ENCODE measurements around the gene P4HA1.
"Not testable (repeated sequence)": the region's sequence is repeated elsewhere in the genome, so short reads cannot be mapped to it uniquely, and the experiment has no call there.

P4HA1 gene

DNA sequence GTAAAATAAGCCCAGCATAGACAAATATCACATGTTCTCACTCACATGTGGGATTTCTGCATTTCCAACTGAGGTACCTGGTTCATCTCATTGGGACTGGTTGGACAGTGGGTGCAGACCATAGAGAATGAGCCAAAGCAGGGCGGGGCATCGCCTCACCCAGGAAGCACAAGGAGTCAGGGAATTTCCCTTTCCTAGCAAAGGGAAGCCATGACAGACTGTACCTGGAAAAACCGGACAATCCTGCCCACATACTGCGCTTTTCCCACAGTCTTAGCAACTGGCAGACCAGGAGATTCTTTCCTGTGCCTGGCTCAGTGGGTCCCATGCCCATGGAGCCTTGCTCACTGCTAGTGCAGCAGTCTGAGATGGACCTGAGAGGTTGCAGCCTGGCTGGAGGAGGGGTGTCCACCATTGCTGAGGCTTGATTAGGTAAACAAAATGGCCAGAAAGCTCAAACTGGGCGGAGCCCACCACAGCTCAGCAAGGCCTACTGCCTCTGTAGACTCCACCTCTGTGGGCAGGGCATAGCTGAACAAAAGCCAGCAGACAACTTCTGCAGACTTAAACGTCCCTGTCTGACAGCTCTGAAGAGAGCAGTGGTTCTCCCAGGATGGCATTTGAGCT, 75.0 kb downstream of the P4HA1 start:
- DNase-seq (ENCODE audit: low spot score); H3K27ac ChIP-seq (ENCODE audit: poor library complexity, severe bottlenecking); H3K4me3 ChIP-seq (ENCODE audit: severe bottlenecking); H3K27me3 ChIP-seq (ENCODE audit: insufficient read depth, poor library complexity, severe bottlenecking); ATAC-seq (ENCODE audit: low read depth); H3K4me1 ChIP-seq (ENCODE audit: insufficient read depth, poor library complexity, severe bottlenecking); H3K9me3 ChIP-seq (ENCODE audit: severe bottlenecking): not testable (repeated sequence)
- H3K36me3 ChIP-seq (ENCODE audit: low read depth), result peaks cover 56% of the 10 kb centered on the region

DNA sequence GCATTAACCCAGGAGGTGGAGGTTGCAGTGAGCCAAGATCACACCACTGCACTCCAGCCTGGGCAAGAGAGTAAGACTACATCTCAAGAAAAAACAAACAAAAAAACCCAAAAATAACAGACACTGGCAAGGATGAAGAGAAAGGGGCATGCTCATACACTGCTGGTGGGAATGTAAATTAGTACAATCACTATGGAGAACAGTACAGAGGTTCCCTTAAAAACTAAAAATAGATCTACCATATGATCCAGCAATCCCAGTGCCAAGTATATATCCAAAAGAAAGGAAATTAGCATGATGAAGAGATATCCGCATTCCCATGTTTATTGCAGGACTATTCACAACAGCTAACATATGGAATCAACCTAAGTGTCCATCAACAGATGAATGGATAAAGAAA, 75.6 kb downstream of the P4HA1 start:
- Histone ChIP-seq H3K4me1 (ENCODE audit: insufficient read depth, poor library complexity, severe bottlenecking) (no peaks in the 10 kb centered on the region), H3K27me3 (ENCODE audit: insufficient read depth, poor library complexity, severe bottlenecking) (no peaks in the 10 kb centered on the region), H3K9me3 (ENCODE audit: severe bottlenecking) (no peaks in the 10 kb centered on the region), H3K27ac (ENCODE audit: poor library complexity, severe bottlenecking) (no peak overlapping the region), H3K4me3 (ENCODE audit: severe bottlenecking) (no peak overlapping the region), H3K36me3 (ENCODE audit: low read depth) (peaks cover 58% of the 10 kb centered on the region)
- ATAC-seq (ENCODE audit: low read depth) (no peak), DNase-seq (ENCODE audit: low spot score) (no peak)
- TF ChIP-seq, protein P1, sequence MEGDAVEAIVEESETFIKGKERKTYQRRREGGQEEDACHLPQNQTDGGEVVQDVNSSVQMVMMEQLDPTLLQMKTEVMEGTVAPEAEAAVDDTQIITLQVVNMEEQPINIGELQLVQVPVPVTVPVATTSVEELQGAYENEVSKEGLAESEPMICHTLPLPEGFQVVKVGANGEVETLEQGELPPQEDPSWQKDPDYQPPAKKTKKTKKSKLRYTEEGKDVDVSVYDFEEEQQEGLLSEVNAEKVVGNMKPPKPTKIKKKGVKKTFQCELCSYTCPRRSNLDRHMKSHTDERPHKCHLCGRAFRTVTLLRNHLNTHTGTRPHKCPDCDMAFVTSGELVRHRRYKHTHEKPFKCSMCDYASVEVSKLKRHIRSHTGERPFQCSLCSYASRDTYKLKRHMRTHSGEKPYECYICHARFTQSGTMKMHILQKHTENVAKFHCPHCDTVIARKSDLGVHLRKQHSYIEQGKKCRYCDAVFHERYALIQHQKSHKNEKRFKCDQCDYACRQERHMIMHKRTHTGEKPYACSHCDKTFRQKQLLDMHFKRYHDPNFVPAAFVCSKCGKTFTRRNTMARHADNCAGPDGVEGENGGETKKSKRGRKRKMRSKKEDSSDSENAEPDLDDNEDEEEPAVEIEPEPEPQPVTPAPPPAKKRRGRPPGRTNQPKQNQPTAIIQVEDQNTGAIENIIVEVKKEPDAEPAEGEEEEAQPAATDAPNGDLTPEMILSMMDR (IDR thresholded peaks at IDR 0.05; ENCODE audit: poor library complexity, severe bottlenecking), result no peak

DNA sequence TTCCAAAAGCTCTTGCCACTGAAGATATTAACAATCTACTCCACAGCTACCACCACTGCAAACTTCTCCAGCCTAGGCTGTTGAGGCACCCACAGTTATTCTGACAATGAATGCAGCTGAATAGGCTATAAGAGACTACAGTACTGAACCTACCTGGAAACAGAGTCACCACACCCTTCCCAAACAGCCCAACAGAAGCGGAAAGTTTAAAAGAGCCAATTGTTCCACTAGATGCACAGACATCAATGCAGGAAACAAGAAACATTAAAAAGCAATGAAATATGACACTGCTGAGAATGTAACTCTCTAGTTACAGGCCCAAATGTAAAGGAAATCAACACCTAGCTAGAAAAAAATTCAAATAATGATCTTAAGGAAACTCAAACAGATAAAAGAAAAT, 77.6 kb downstream of the P4HA1 start:
- TF ChIP-seq, protein P1 (IDR thresholded peaks at IDR 0.05; ENCODE audit: poor library complexity, severe bottlenecking), result no peak
- H3K4me1 ChIP-seq (ENCODE audit: insufficient read depth, poor library complexity, severe bottlenecking), result no peaks in the 10 kb centered on the region
- ATAC-seq (ENCODE audit: low read depth), result no peak
- no peak overlapping the region for H3K4me3 ChIP-seq (ENCODE audit: severe bottlenecking)
- DNase-seq (ENCODE audit: low spot score), result no peak
- no peak overlapping the region for H3K27ac ChIP-seq (ENCODE audit: poor library complexity, severe bottlenecking)
- no peaks in the 10 kb centered on the region for H3K9me3 ChIP-seq (ENCODE audit: severe bottlenecking)
- H3K27me3 ChIP-seq (ENCODE audit: insufficient read depth, poor library complexity, severe bottlenecking), result no peaks in the 10 kb centered on the region
- H3K36me3 ChIP-seq (ENCODE audit: low read depth), result peaks cover 56% of the 10 kb centered on the region

DNA sequence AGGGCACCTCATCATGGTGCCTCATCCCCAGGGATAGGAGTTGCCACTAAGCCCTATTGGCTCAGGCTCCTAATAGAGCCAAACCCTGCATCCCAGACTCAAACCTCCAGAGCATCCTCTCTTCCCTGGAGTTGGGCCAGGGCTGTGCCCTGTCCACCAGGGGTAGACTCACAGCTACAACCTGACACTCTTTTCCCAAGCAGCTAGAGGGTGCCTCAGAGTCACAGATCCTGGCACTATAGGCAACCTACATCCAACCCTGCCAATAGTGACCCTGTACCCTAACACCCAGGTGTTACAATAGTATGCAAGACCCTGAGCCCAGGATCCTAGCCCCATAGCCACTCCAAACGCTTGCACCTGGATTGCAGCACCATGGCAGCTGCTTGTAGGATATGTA, 78.0 kb downstream of the P4HA1 start:
- Histone ChIP-seq H3K27me3 (ENCODE audit: insufficient read depth, poor library complexity, severe bottlenecking) (no peaks in the 10 kb centered on the region), H3K4me1 (ENCODE audit: insufficient read depth, poor library complexity, severe bottlenecking) (no peaks in the 10 kb centered on the region), H3K27ac (ENCODE audit: poor library complexity, severe bottlenecking) (no peak overlapping the region), H3K9me3 (ENCODE audit: severe bottlenecking) (no peaks in the 10 kb centered on the region), H3K36me3 (ENCODE audit: low read depth) (peaks cover 56% of the 10 kb centered on the region), H3K4me3 (ENCODE audit: severe bottlenecking) (no peak overlapping the region)
- TF ChIP-seq, protein P1 (IDR thresholded peaks at IDR 0.05; ENCODE audit: poor library complexity, severe bottlenecking), result no peak
- ATAC-seq (ENCODE audit: low read depth), result no peak
- no peak for DNase-seq (ENCODE audit: low spot score)

DNA sequence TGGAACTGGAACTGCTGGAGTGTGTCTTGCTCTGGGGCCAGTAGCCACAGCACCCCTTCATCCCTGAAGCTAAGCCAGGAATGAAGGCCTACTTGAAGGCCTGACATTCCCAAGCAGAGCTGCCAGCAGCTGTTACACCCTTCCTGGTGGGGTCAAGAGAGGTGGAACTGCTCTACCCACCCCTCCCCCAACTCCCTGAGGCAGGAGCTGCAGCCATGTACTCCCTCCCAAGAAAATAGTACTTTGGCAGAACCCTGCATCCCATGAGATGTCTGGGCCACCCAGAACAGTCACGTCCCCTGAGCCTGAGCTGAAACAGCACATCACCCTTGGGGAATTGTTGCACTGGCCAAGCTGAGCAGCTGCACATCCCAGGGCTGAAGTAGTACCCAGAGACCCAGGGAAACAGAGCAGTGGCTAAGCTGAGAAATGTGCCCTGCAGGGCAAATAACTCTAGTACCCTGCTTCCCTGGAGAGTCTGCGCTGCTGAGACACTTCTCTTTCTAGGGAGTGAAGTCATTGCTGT, 78.6 kb downstream of the P4HA1 start:
- H3K4me3 ChIP-seq (ENCODE audit: severe bottlenecking), result no peak overlapping the region
- DNase-seq (ENCODE audit: low spot score) (no peak), ATAC-seq (ENCODE audit: low read depth) (no peak)
- peaks cover 62% of the 10 kb centered on the region for H3K36me3 ChIP-seq (ENCODE audit: low read depth)
- TF ChIP-seq, protein P1 (IDR thresholded peaks at IDR 0.05; ENCODE audit: poor library complexity, severe bottlenecking), result no peak
- no peaks in the 10 kb centered on the region for H3K9me3 ChIP-seq (ENCODE audit: severe bottlenecking)
- H3K4me1 ChIP-seq (ENCODE audit: insufficient read depth, poor library complexity, severe bottlenecking), result no peaks in the 10 kb centered on the region
- no peaks in the 10 kb centered on the region for H3K27me3 ChIP-seq (ENCODE audit: insufficient read depth, poor library complexity, severe bottlenecking)
- H3K27ac ChIP-seq (ENCODE audit: poor library complexity, severe bottlenecking), result no peak overlapping the region

Data from RWPE2 (cell line).